ENCODE measurements around the gene STAG1. TPM values are rescaled to one million over a fixed set of nuclear protein-coding genes. Genes with fewer than 3 reads are reported as not detected.
"Not testable (repeated sequence)": the region's sequence is repeated elsewhere in the genome, so short reads cannot be mapped to it uniquely, and the experiment has no call there.

Gene STAG1
- total RNA-seq, 1 donor from 2014 or later: 57.1 TPM

DNA sequence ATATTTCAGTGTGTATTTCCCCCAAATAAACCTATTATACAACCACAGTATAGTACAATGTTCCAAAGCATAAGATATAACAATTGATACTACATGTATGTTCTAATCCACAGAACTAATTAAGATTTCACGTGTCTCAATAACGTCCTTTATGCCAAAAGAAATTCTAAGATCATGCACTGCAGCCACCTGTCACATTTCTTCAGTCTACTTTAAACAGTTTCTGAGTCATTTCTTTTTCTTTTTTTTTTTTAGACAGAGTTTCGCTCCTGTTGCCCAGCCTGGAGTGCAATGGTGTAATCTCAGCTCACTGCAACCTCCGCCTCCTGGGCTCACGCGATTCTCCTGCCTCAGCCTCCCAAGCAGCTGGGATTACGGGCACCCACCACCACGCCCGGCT is 190.2 kb downstream of the STAG1 start:
- TF ChIP-seq, protein P1, sequence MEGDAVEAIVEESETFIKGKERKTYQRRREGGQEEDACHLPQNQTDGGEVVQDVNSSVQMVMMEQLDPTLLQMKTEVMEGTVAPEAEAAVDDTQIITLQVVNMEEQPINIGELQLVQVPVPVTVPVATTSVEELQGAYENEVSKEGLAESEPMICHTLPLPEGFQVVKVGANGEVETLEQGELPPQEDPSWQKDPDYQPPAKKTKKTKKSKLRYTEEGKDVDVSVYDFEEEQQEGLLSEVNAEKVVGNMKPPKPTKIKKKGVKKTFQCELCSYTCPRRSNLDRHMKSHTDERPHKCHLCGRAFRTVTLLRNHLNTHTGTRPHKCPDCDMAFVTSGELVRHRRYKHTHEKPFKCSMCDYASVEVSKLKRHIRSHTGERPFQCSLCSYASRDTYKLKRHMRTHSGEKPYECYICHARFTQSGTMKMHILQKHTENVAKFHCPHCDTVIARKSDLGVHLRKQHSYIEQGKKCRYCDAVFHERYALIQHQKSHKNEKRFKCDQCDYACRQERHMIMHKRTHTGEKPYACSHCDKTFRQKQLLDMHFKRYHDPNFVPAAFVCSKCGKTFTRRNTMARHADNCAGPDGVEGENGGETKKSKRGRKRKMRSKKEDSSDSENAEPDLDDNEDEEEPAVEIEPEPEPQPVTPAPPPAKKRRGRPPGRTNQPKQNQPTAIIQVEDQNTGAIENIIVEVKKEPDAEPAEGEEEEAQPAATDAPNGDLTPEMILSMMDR (IDR thresholded peaks at IDR 0.05): no peak
- no peaks in the 10 kb centered on the region for H3K4me1 Mint-ChIP-seq

DNA sequence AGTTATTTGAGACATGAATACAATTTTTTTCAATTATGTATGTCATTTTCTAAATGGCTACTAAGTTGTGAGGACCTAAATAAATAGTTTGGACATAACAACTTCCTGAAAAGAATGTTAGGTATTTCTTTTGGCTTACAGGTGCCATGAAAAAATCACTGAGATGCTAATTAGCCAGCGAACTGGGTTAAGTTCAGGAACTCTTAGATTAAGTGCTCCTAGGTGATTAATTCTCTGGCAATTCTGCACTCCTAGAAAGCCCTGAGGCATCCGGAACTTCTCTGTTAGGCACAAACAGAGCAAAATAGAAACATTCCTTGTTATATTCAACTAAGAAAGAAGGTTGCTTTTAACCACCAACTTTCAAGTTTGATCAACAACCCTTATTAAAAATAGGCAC is 192.3 kb downstream of the STAG1 start:
- DNase-seq (no peak), ATAC-seq (ENCODE audit: low read depth) (no peak)
- Mint-ChIP-seq H3K36me3 (ENCODE audit: low read depth) (peaks cover 31% of the 10 kb centered on the region), H3K4me1 (no peaks in the 10 kb centered on the region), H3K9me3 (no peaks in the 10 kb centered on the region), H3K27ac (no peak overlapping the region), H3K27me3 (no peaks in the 10 kb centered on the region), H3K4me3 (no peak overlapping the region)
- intact Hi-C loops (cut with micrococcal nuclease): no loop called here
- TF ChIP-seq, protein P1 (IDR thresholded peaks at IDR 0.05): no peak
- POLR2A ChIA-PET: no interaction called here
- CTCF ChIA-PET: no interaction called here

More for the DNA sequence above, 190.2 kb downstream of the STAG1 start:
- no peak overlapping the region for H3K27ac Mint-ChIP-seq
- ChIA-PET CTCF (no interaction called here), POLR2A (no interaction called here)
- H3K27me3 Mint-ChIP-seq: no peaks in the 10 kb centered on the region
- H3K4me3 Mint-ChIP-seq: no peak overlapping the region
- H3K9me3 Mint-ChIP-seq: no peaks in the 10 kb centered on the region
- peaks cover 41% of the 10 kb centered on the region for H3K36me3 Mint-ChIP-seq (ENCODE audit: low read depth)
- no peak for DNase-seq
- intact Hi-C loops (cut with micrococcal nuclease): no loop called here
- ATAC-seq (ENCODE audit: low read depth): no peak

DNA sequence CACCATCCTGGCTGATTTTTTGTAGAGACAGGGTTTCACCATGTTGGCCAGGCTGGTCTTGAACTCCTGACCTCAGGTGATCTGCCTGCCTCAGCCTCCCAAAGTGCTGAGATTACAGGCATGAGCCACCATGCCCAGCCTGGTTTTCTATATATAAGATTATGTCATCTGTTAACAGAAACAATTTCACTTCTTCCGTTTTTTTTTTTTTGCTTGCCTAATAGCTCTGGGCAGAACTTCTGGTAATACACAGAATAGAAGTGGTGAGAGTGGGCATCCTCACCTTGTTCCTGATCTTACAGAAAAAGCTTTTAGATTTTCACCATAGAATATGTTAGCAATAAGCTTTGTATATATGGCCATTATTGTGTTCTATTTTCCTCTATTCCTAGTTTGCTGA is 202.7 kb downstream of the STAG1 start:
- H3K4me3 Mint-ChIP-seq; H3K27me3 Mint-ChIP-seq; ATAC-seq (ENCODE audit: low read depth); POLR2A ChIA-PET; intact Hi-C loops (cut with micrococcal nuclease); DNase-seq; H3K9me3 Mint-ChIP-seq; H3K27ac Mint-ChIP-seq: not testable (repeated sequence)
- CTCF ChIA-PET: interaction anchor here (4.0 kb wide), 1 partner anchor 203 kb away, joined by 13 read pairs; the partner anchor contains the start of gene STAG1
- Mint-ChIP-seq H3K36me3 (ENCODE audit: low read depth) (peaks cover 26% of the 10 kb centered on the region), H3K4me1 (peaks cover 17% of the 10 kb centered on the region)

DNA sequence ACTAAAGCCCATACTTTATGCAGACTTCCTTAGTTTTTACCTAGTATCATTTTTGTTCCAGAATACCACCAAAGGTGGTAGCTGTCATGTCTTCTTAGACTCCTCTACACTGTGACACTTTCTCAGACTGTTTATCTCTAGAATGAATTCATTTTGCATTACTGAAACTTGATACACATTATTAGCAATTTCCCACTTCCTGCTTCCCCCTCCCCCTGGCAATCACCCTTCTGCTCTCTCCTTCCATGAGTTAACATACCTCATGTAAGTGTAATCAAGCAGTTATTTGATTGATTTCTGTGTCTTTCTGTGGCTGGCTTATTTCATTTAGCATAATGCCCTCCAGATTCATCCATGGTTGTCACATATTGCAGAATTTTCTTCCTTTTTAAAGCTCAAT is 204.9 kb downstream of the STAG1 start:
- ATAC-seq (ENCODE audit: low read depth) (no peak), DNase-seq (no peak)
- POLR2A ChIA-PET: interaction anchor here (1.0 to 2.2 kb wide), 2 partner anchors 205 to 351 kb away, joined by 4 to 8 read pairs; partner anchors contain the start of gene STAG1
- Mint-ChIP-seq H3K27me3 (no peaks in the 10 kb centered on the region), H3K4me1 (peaks cover 17% of the 10 kb centered on the region), H3K9me3 (no peaks in the 10 kb centered on the region), H3K36me3 (ENCODE audit: low read depth) (peaks cover 27% of the 10 kb centered on the region), H3K27ac (peak overlapping the region; percentile 14), H3K4me3 (no peak overlapping the region)
- TF ChIP-seq, protein P1 (IDR thresholded peaks at IDR 0.05): no peak
- CTCF ChIA-PET: interaction anchor here (0.7 to 4.0 kb wide), 2 partner anchors 205 to 467 kb away, joined by 3 to 13 read pairs; partner anchors contain the start of gene STAG1
- intact Hi-C loops (cut with micrococcal nuclease): loop anchor here (2.0 kb wide), 2 partner anchors 206 to 468 kb away; partner anchors contain the start of gene STAG1

DNA sequence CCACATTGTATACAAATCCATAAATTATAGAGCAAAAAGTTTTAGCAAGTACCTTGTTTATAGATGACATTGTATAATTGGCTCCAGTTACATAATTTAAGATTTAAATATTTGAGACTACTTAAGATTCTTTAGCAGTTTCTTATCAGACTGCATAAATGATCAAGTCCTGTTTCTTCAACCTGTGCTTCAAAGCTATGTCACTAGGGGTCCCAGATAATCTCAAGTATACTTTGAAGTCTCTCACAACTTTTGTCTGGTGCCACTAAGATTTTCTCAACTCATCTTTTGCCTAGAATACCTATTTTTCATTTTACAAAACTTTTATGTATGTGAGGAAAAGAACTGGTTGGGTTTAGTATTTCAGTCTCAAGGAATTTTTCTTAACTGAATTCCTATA is 205.5 kb downstream of the STAG1 start:
- Mint-ChIP-seq H3K27me3 (no peaks in the 10 kb centered on the region), H3K4me1 (peaks cover 17% of the 10 kb centered on the region), H3K27ac (no peak overlapping the region), H3K4me3 (no peak overlapping the region), H3K36me3 (ENCODE audit: low read depth) (peaks cover 26% of the 10 kb centered on the region), H3K9me3 (no peaks in the 10 kb centered on the region)
- ChIA-PET POLR2A (interaction anchor here (0.5 to 2.2 kb wide), 2 partner anchors 206 to 227 kb away, joined by 5 to 8 read pairs; partner anchors contain the start of gene STAG1), CTCF (interaction anchor here (4.0 kb wide), 1 partner anchor 206 kb away, joined by 13 read pairs; the partner anchor contains the start of gene STAG1)
- DNase-seq: no peak
- ATAC-seq (ENCODE audit: low read depth): no peak
- TF ChIP-seq, protein P1 (IDR thresholded peaks at IDR 0.05): no peak
- intact Hi-C loops (cut with micrococcal nuclease): loop anchor here (2.0 kb wide), 2 partner anchors 206 to 468 kb away; partner anchors contain the start of gene STAG1

All from activated B cell treated with CpG ODN at 0.5 μM for 24 hours (primary cell).